Ectodermal cell (in vitro differentiated cells): ENCODE data around the gene NRIP3.

ENCODE experiments used
- H3K27ac ChIP-seq: 2 replicates; pipeline ENCODE4 v1.7.0; 2013; ENCODE audit warnings: mild to moderate bottlenecking, low read depth, low read length; ENCODE audit not compliant: insufficient read depth, poor library complexity, severe bottlenecking
- H3K27me3 ChIP-seq: 2 replicates; pipeline ENCODE4 v1.7.0; 2013; ENCODE audit warnings: mild to moderate bottlenecking, low read length; ENCODE audit not compliant: insufficient read depth, control insufficient read depth, poor library complexity, severe bottlenecking
- H3K36me3 ChIP-seq: one replicate; pipeline ENCODE4 v1.7.0; 2013; ENCODE audit warnings: low read length; ENCODE audit not compliant: control insufficient read depth, insufficient read depth
- H3K4me1 ChIP-seq: one replicate; pipeline ENCODE4 v1.7.0; 2013; ENCODE audit warnings: low read length; ENCODE audit not compliant: control insufficient read depth, insufficient read depth
- H3K4me3 ChIP-seq: 2 replicates; pipeline ENCODE4 v1.7.0; 2013; ENCODE audit warnings: low read depth, low read length, control low read depth; ENCODE audit not compliant: insufficient read depth
- H3K9me3 ChIP-seq: 2 replicates; pipeline ENCODE4 v1.7.0; 2013; ENCODE audit warnings: mild to moderate bottlenecking, low read length, moderate library complexity; ENCODE audit not compliant: control insufficient read depth
- WGBS, 2 experiments: methylation state at CpG; one replicate each; pipeline ENCODE4 v1.1.7; 2013; ENCODE audit warnings: missing lambda C conversion rate in 2 of 2; 5-methylcytosine and 5-hydroxymethylcytosine counted together

The NRIP3 gene

GRCh38 chr11:9038541-9038940, 34.7 kb upstream of the NRIP3 start:
- Histone ChIP-seq H3K27ac (no peak overlapping the region), H3K9me3 (no peaks in the 10 kb centered on the region), H3K4me1 (peaks cover 8% of the 10 kb centered on the region), H3K4me3 (no peak overlapping the region), H3K27me3 (no peaks in the 10 kb centered on the region), H3K36me3 (no peaks in the 10 kb centered on the region)
- WGBS, 2 experiments: 90 to 94% methylated on average over 3 of the region's 3 CpGs

GRCh38 chr11:9037963-9038362, 34.2 kb upstream of the NRIP3 start:
- H3K9me3 ChIP-seq: no peaks in the 10 kb centered on the region
- H3K4me3 ChIP-seq: no peak overlapping the region
- H3K4me1 ChIP-seq: peaks cover 8% of the 10 kb centered on the region
- peak overlapping the region; percentile 96 for H3K27ac ChIP-seq
- peaks cover 3% of the 10 kb centered on the region for H3K36me3 ChIP-seq
- H3K27me3 ChIP-seq: no peaks in the 10 kb centered on the region
- 83 to 91% methylated on average over 1 of the region's 1 CpG for WGBS, 2 experiments

- 11 to 12% methylated on average over 7 of the region's 7 CpGs for WGBS, 2 experiments
- Histone ChIP-seq H3K4me1 (peaks cover 8% of the 10 kb centered on the region), H3K27ac (peak overlapping the region; percentile 96), H3K9me3 (no peaks in the 10 kb centered on the region), H3K36me3 (peaks cover 3% of the 10 kb centered on the region), H3K4me3 (no peak overlapping the region), H3K27me3 (no peaks in the 10 kb centered on the region)
Observed at GRCh38 chr11:9037046-9037780, 33.4 kb upstream of the NRIP3 start.

- 86 to 87% methylated on average over 5 of the region's 5 CpGs for WGBS, 2 experiments
- H3K27ac ChIP-seq: no peak overlapping the region
- H3K36me3 ChIP-seq: peaks cover 3% of the 10 kb centered on the region
Observed at GRCh38 chr11:9030601-9031000, 26.8 kb upstream of the NRIP3 start.

GRCh38 chr11:9029422-9029821, 25.6 kb upstream of the NRIP3 start:
- WGBS, 2 experiments: 94% methylated on average over 7 of the region's 7 CpGs
- Histone ChIP-seq H3K27ac (no peak overlapping the region), H3K9me3 (no peaks in the 10 kb centered on the region), H3K36me3 (peaks cover 3% of the 10 kb centered on the region), H3K27me3 (no peaks in the 10 kb centered on the region), H3K4me3 (no peak overlapping the region), H3K4me1 (no peaks in the 10 kb centered on the region)

More at GRCh38 chr11:9030601-9031000, 26.8 kb upstream of the NRIP3 start:
- Histone ChIP-seq H3K9me3 (no peaks in the 10 kb centered on the region), H3K27me3 (no peaks in the 10 kb centered on the region), H3K4me3 (no peak overlapping the region), H3K4me1 (no peaks in the 10 kb centered on the region)

- Histone ChIP-seq H3K4me1 (no peaks in the 10 kb centered on the region), H3K4me3 (no peak overlapping the region), H3K27ac (no peak overlapping the region), H3K27me3 (no peaks in the 10 kb centered on the region), H3K36me3 (peaks cover 3% of the 10 kb centered on the region), H3K9me3 (no peaks in the 10 kb centered on the region)
- WGBS, 2 experiments: 97 to 100% methylated on average over 1 of the region's 1 CpG
Observed at GRCh38 chr11:9028581-9028980, 24.8 kb upstream of the NRIP3 start.

- Histone ChIP-seq H3K4me1 (no peaks in the 10 kb centered on the region), H3K36me3 (no peaks in the 10 kb centered on the region)
- WGBS, 2 experiments: 90 to 91% methylated on average over 9 of the region's 9 CpGs
Observed at GRCh38 chr11:9025101-9025850, 21.5 kb upstream of the NRIP3 start.

GRCh38 chr11:9022961-9023680, 19.3 kb upstream of the NRIP3 start:
- H3K9me3 ChIP-seq: no peaks in the 10 kb centered on the region

More at GRCh38 chr11:9025101-9025850, 21.5 kb upstream of the NRIP3 start:
- H3K9me3 ChIP-seq: no peaks in the 10 kb centered on the region
- no peak overlapping the region for H3K4me3 ChIP-seq
- no peak overlapping the region for H3K27ac ChIP-seq
- no peaks in the 10 kb centered on the region for H3K27me3 ChIP-seq

GRCh38 chr11:9020916-9021315, 17.1 kb upstream of the NRIP3 start:
- Histone ChIP-seq H3K27ac (no peak overlapping the region), H3K9me3 (no peaks in the 10 kb centered on the region), H3K27me3 (no peaks in the 10 kb centered on the region), H3K36me3 (no peaks in the 10 kb centered on the region), H3K4me3 (no peak overlapping the region), H3K4me1 (peaks cover 9% of the 10 kb centered on the region)
- WGBS, 2 experiments: 95 to 96% methylated on average over 8 of the region's 8 CpGs

More at GRCh38 chr11:9022961-9023680, 19.3 kb upstream of the NRIP3 start:
- no peaks in the 10 kb centered on the region for H3K27me3 ChIP-seq
- no peaks in the 10 kb centered on the region for H3K4me1 ChIP-seq
- no peaks in the 10 kb centered on the region for H3K36me3 ChIP-seq
- no peak overlapping the region for H3K4me3 ChIP-seq
- no peak overlapping the region for H3K27ac ChIP-seq
- WGBS, 2 experiments: 92 to 97% methylated on average over 6 to 8 of the region's 9 CpGs

GRCh38 chr11:9019861-9020260, 16.1 kb upstream of the NRIP3 start:
- Histone ChIP-seq H3K4me1 (peaks cover 9% of the 10 kb centered on the region), H3K27me3 (no peaks in the 10 kb centered on the region), H3K36me3 (no peaks in the 10 kb centered on the region), H3K9me3 (no peaks in the 10 kb centered on the region), H3K27ac (no peak overlapping the region), H3K4me3 (no peak overlapping the region)
- WGBS, 2 experiments: 95 to 96% methylated on average over 6 of the region's 6 CpGs
